IMR-90 (cell line): ENCODE measurements around the gene ECE2. TPM values are rescaled to one million over a fixed set of nuclear protein-coding genes. Genes with fewer than 3 reads are reported as not detected.

ENCODE experiments used
- ATAC-seq: fragments of 200-7000 bp; cut with Tn5 transposase; 2 replicates; pipeline ENCODE4 v1.9.1; 2020; ENCODE audit warnings: low read depth, mild to moderate bottlenecking, moderate library complexity
- BruUV-seq: library from RNA; stranded (reverse); fragments of 400-500 nt; replicated peaks from 2 replicates; lab custom pipeline; 2021; lab: Mats Ljungman, UMichigan
- CTCF ChIA-PET: fragments of 300-600 bp; formaldehyde crosslinking; extraction: SDS; loops from one replicate; lab custom pipeline; 2021; ENCODE audit warnings: antibody characterized with exemption; lab: Yijun Ruan, JAX
- POLR2A ChIA-PET: fragments of 300-600 bp; sonication (Branson Sonifier 250); formaldehyde crosslinking; loops from one replicate; lab custom pipeline; 2022; ENCODE audit warnings: antibody characterized with exemption; ENCODE audit not compliant: unreplicated experiment; lab: Charles Lee
- DNase-seq: peaks from one replicate; pipeline ENCODE4 v3.0.0; 2013
- H2AFZ ChIP-seq: replicated peaks from 2 replicates; pipeline ENCODE3; 2013; ENCODE audit warnings: low read length, mild to moderate bottlenecking; ENCODE audit not compliant: poor library complexity
- H2AK5ac ChIP-seq: 2 replicates; pipeline ENCODE4 v1.6.1; 2013; ENCODE audit warnings: low read depth, low read length, inconsistent platforms
- H2AK9ac ChIP-seq: replicated peaks from 2 replicates; pipeline ENCODE3; 2013; ENCODE audit warnings: mild to moderate bottlenecking, low read depth, low read length, moderate library complexity; ENCODE audit not compliant: poor library complexity
- H2BK120ac ChIP-seq: 2 replicates; pipeline ENCODE4 v1.6.1; 2013; ENCODE audit warnings: low read depth, low read length, inconsistent platforms
- H2BK15ac ChIP-seq: 3 replicates; pipeline ENCODE4 v1.6.1; 2013; ENCODE audit warnings: low read depth, low read length, inconsistent platforms
- H2BK20ac ChIP-seq: 2 replicates; pipeline ENCODE4 v1.6.1; 2013; ENCODE audit warnings: low read depth, mild to moderate bottlenecking, inconsistent platforms, low read length, moderate library complexity
- H2BK5ac ChIP-seq: 2 replicates; pipeline ENCODE4 v1.6.1; 2013; ENCODE audit warnings: mild to moderate bottlenecking, low read depth, low read length, inconsistent platforms; ENCODE audit not compliant: poor library complexity, severe bottlenecking
- H3K14ac ChIP-seq: replicated peaks from 2 replicates; pipeline ENCODE4 v1.6.1; 2013; ENCODE audit warnings: low read depth, low read length, inconsistent platforms
- H3K18ac ChIP-seq: 2 replicates; pipeline ENCODE4 v1.6.1; 2013; ENCODE audit warnings: low read depth, low read length, control low read depth
- H3K23ac ChIP-seq: 2 replicates; pipeline ENCODE4 v1.6.1; 2013; ENCODE audit warnings: low read depth, low read length, inconsistent platforms
- H3K27ac ChIP-seq: 2 replicates; pipeline ENCODE4 v1.5.1; 2013; ENCODE audit warnings: mild to moderate bottlenecking, control low read depth, low read length; ENCODE audit not compliant: insufficient read depth
- H3K27me3 ChIP-seq: 2 replicates; pipeline ENCODE4 v1.6.1; 2013; ENCODE audit warnings: low read length; ENCODE audit not compliant: control insufficient read depth, insufficient read depth
- H3K36me3 ChIP-seq: 2 replicates; pipeline ENCODE4 v1.6.1; 2013; ENCODE audit warnings: low read length, mixed read lengths; ENCODE audit not compliant: control insufficient read depth, insufficient read depth
- H3K4ac ChIP-seq: 2 replicates; pipeline ENCODE4 v1.6.1; 2013; ENCODE audit warnings: low read depth, low read length, inconsistent platforms
- H3K4me1 ChIP-seq: 2 replicates; pipeline ENCODE4 v1.6.1; 2013; ENCODE audit warnings: low read length, mixed read lengths; ENCODE audit not compliant: control insufficient read depth, insufficient read depth
- H3K4me2 ChIP-seq: 2 replicates; pipeline ENCODE4 v1.6.1; 2013; ENCODE audit warnings: low read depth, mild to moderate bottlenecking, control low read depth, low read length, moderate library complexity
- H3K4me3 ChIP-seq: 2 replicates; pipeline ENCODE4 v1.5.1; 2013; ENCODE audit warnings: low read depth, mild to moderate bottlenecking, control low read depth, low read length, moderate library complexity; ENCODE audit not compliant: insufficient read depth
- H3K56ac ChIP-seq: 2 replicates; pipeline ENCODE4 v1.6.1; 2013; ENCODE audit warnings: low read length, inconsistent platforms; ENCODE audit not compliant: insufficient read depth; ENCODE audit errors: extremely low read depth
- H3K79me1 ChIP-seq, 2 experiments: 2 replicates each; pipeline ENCODE4 v1.6.1; 2013; ENCODE audit warnings: low read length in 2 of 2, inconsistent platforms in 1 of 2, low read depth in 1 of 2
- H3K9ac ChIP-seq: 2 replicates; pipeline ENCODE4 v1.6.1; 2013; ENCODE audit warnings: low read depth, low read length, control low read depth
- H3K9me1 ChIP-seq: 2 replicates; pipeline ENCODE4 v1.6.1; 2013; ENCODE audit warnings: low read length, inconsistent platforms; ENCODE audit not compliant: insufficient read depth
- H3K9me3 ChIP-seq: 2 replicates; pipeline ENCODE4 v1.6.1; 2013; ENCODE audit warnings: low read length; ENCODE audit not compliant: control insufficient read depth, insufficient read depth
- H4K20me1 ChIP-seq: 2 replicates; pipeline ENCODE4 v1.6.1; 2013; ENCODE audit warnings: low read length, inconsistent platforms; ENCODE audit not compliant: insufficient read depth
- H4K5ac ChIP-seq: 2 replicates; pipeline ENCODE4 v1.6.1; 2013; ENCODE audit warnings: mild to moderate bottlenecking, low read depth, low read length, control low read depth
- H4K8ac ChIP-seq, 2 experiments: 2 replicates each; pipeline ENCODE4 v1.6.1; 2013; ENCODE audit warnings: low read depth in 2 of 2, low read length in 2 of 2, control low read depth in 1 of 2, inconsistent platforms in 1 of 2
- H4K91ac ChIP-seq: 2 replicates; pipeline ENCODE4 v1.6.1; 2013; ENCODE audit warnings: low read depth, low read length, inconsistent platforms; ENCODE audit not compliant: insufficient read depth
- BHLHE40 ChIP-seq: fragments of 150-350 bp; IDR thresholded peaks from 2 replicates; pipeline ENCODE4 v1.6.1; 2016; ENCODE audit warnings: mild to moderate bottlenecking, low read depth, low read length
- CEBPB ChIP-seq: IDR thresholded peaks from 2 replicates; pipeline ENCODE4 v1.6.1; 2012; ENCODE audit warnings: low read depth, low read length, improper control_type of control experiment
- CHD1 ChIP-seq: IDR thresholded peaks from 2 replicates; pipeline ENCODE4 v1.6.1; 2012; ENCODE audit warnings: low read depth, low read length, improper control_type of control experiment
- ELK1 ChIP-seq: fragments of 150-350 bp; IDR thresholded peaks from 2 replicates; pipeline ENCODE4 v1.6.1; 2016; ENCODE audit warnings: low read depth, mild to moderate bottlenecking, low read length, moderate library complexity, borderline replicate concordance
- FOS ChIP-seq: fragments of 150-350 bp; IDR thresholded peaks from 2 replicates; pipeline ENCODE4 v1.6.1; 2016; ENCODE audit warnings: low read depth, low read length
- MAFK ChIP-seq: IDR thresholded peaks from 2 replicates; pipeline ENCODE4 v1.6.1; 2012; ENCODE audit warnings: low read depth, low read length, improper control_type of control experiment
- MAZ ChIP-seq: IDR thresholded peaks from 2 replicates; pipeline ENCODE4 v1.6.1; 2012; ENCODE audit warnings: low read depth, mild to moderate bottlenecking, low read length, improper control_type of control experiment, moderate library complexity, borderline replicate concordance
- MXI1 ChIP-seq: IDR thresholded peaks from 2 replicates; pipeline ENCODE4 v1.6.1; 2012; ENCODE audit warnings: low read depth, mild to moderate bottlenecking, low read length, moderate library complexity, borderline replicate concordance
- NFE2L2 ChIP-seq: fragments of 150-350 bp; IDR thresholded peaks from 2 replicates; pipeline ENCODE4 v1.6.1; 2016; ENCODE audit warnings: low read depth, mild to moderate bottlenecking, low read length
- POLR2A ChIP-seq: IDR thresholded peaks from 2 replicates; pipeline ENCODE4 v1.6.1; 2012; ENCODE audit warnings: mild to moderate bottlenecking, low read depth, low read length
- RAD21 ChIP-seq: IDR thresholded peaks from 2 replicates; pipeline ENCODE4 v1.6.1; 2012; ENCODE audit warnings: low read length, improper control_type of control experiment
- RCOR1 ChIP-seq: IDR thresholded peaks from 2 replicates; pipeline ENCODE4 v1.6.1; 2012; ENCODE audit warnings: mild to moderate bottlenecking, low read length, improper control_type of control experiment; ENCODE audit not compliant: insufficient replicate concordance
- RFX5 ChIP-seq: IDR thresholded peaks from 2 replicates; pipeline ENCODE4 v1.8.0; 2012; ENCODE audit warnings: low read depth, mild to moderate bottlenecking, low read length, moderate library complexity
- SMC3 ChIP-seq: fragments of 150-350 bp; IDR thresholded peaks from 2 replicates; pipeline ENCODE4 v1.6.1; 2016; ENCODE audit warnings: low read depth, mild to moderate bottlenecking, antibody characterized with exemption, low read length, moderate library complexity
- WGBS, 2 experiments: methylation state at CpG; one replicate each; pipeline versions ENCODE4 v1.1.5 to v1.1.7; 2013; ENCODE audit warnings: missing lambda C conversion rate in 2 of 2; ENCODE audit not compliant: insufficient read length in 1 of 2; ENCODE audit errors: extremely low coverage in 2 of 2; 5-methylcytosine and 5-hydroxymethylcytosine counted together
- dilution Hi-C: fragments of 300-500 bp; cut with HindIII; formaldehyde crosslinking; loops from one replicate; pipeline ENCODE4 v1.14.3; 2018; ENCODE audit warnings: low sequenced_read_pairs; ENCODE audit not compliant: unreplicated experiment
- in situ Hi-C: fragments of 300-500 bp; cut with MboI; formaldehyde crosslinking; loops from 3 replicates; pipeline ENCODE4 v1.14.3; 2019; ENCODE audit warnings: low sequenced_read_pairs, inconsistent platforms, mixed read lengths
- intact Hi-C: fragments of 100-400 bp; cut with micrococcal nuclease; formaldehyde crosslinking; loops from 2 replicates; pipeline ENCODE4 v1.10.0; 2022
- polyA plus RNA-seq, 3 experiments: library from polyadenylated mRNA; depleted of rRNA; stranded (reverse); fragments of >200 nt; gene quantifications; 2 replicates each; pipeline ENCODE4 v1.2.3, GENCODE V29; 2012; ENCODE audit warnings: low replicate concordance in 1 of 3
- total RNA-seq: library from RNA; depleted of rRNA; stranded (reverse); fragments of >200 nt; gene quantifications from 2 replicates; pipeline ENCODE4 v1.2.3, GENCODE V29; 2012
- TF ChIP-seq, protein P1 (sequence below): fragments of 150-350 bp; IDR thresholded peaks from 2 replicates; pipeline ENCODE4 v1.6.1; 2017; ENCODE audit warnings: mild to moderate bottlenecking, antibody characterized with exemption, low read length, low read depth
- TF ChIP-seq, protein P2 (sequence below): conservative IDR thresholded peaks from 2 replicates; pipeline ENCODE4 v1.5.1; 2012; ENCODE audit warnings: mild to moderate bottlenecking, low read depth, low read length, improper control_type of control experiment

The ECE2 gene
- total and polyA plus RNA-seq, 2 of the 4 experiments (the other 2 are of a cell fraction): not detected

DNA sequence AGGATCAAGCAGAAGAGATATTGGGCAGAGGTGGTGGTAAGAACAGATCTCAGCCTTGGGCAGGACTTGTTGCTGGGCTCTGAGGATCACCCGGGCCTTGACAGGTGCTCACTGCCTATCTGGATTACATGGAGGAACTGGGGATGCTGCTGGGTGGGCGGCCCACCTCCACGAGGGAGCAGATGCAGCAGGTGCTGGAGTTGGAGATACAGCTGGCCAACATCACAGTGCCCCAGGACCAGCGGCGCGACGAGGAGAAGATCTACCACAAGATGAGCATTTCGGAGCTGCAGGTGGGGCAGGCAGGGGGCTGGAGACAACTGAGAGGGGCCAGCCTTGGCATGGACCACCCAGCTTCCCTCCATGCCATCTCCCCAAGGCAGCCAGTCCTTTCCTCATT lies 7.9 kb downstream of the ECE2 start:
- Histone ChIP-seq H3K9me1 (no peaks in the 10 kb centered on the region), H4K20me1 (no peaks in the 10 kb centered on the region), H3K4me1 (no peaks in the 10 kb centered on the region), H3K4me2 (no peak overlapping the region), H2AFZ (no peak overlapping the region), H3K18ac (no peak overlapping the region), H3K4ac (no peak overlapping the region), H2BK120ac (no peak overlapping the region), H2BK20ac (no peak overlapping the region), H4K5ac (no peak overlapping the region), H3K79me1 (no peaks in the 10 kb centered on the region), H4K8ac (no peak overlapping the region), H3K9me3 (peaks cover 3% of the 10 kb centered on the region), H3K9ac (no peak overlapping the region), H3K23ac (no peak overlapping the region), H3K27me3 (peaks cover 42% of the 10 kb centered on the region), H3K36me3 (no peaks in the 10 kb centered on the region), H2BK5ac (no peak overlapping the region), H4K91ac (no peak overlapping the region), H2AK9ac (no peak overlapping the region), H3K4me3 (no peak overlapping the region), H2BK15ac (no peak overlapping the region), H3K56ac (no peak overlapping the region), H3K27ac (no peak overlapping the region), H3K14ac (no peak overlapping the region), H2AK5ac (no peak overlapping the region)
- intact Hi-C loops: loop anchor here (1.0 kb wide), 1 partner anchor 388 kb away; no protein-coding TSS in a partner anchor
- dilution Hi-C loops: no loop called here
- ChIA-PET POLR2A (interaction anchor here (0.5 kb wide), 1 partner anchor 256 kb away, joined by 11 read pairs; no protein-coding TSS in a partner anchor), CTCF (no interaction called here)
- in situ Hi-C loops: loop anchor here (10.0 kb wide), 1 partner anchor 389 kb away; no protein-coding TSS in a partner anchor
- no TSS peak for BruUV-seq
- no peak for DNase-seq
- ATAC-seq: no peak
- TF ChIP-seq BHLHE40: no peak
- no peak for TF ChIP-seq CHD1
- TF ChIP-seq RAD21: no peak
- no peak for TF ChIP-seq POLR2A
- no peak for TF ChIP-seq SMC3
- TF ChIP-seq RCOR1: no peak
- no peak for TF ChIP-seq FOS
- TF ChIP-seq, protein P1, sequence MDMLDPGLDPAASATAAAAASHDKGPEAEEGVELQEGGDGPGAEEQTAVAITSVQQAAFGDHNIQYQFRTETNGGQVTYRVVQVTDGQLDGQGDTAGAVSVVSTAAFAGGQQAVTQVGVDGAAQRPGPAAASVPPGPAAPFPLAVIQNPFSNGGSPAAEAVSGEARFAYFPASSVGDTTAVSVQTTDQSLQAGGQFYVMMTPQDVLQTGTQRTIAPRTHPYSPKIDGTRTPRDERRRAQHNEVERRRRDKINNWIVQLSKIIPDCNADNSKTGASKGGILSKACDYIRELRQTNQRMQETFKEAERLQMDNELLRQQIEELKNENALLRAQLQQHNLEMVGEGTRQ: no peak
- TF ChIP-seq MAZ: no peak
- TF ChIP-seq MAFK: no peak
- TF ChIP-seq CEBPB: no peak
- TF ChIP-seq RFX5: no peak
- no peak for TF ChIP-seq NFE2L2
- TF ChIP-seq MXI1: no peak
- TF ChIP-seq, protein P2, sequence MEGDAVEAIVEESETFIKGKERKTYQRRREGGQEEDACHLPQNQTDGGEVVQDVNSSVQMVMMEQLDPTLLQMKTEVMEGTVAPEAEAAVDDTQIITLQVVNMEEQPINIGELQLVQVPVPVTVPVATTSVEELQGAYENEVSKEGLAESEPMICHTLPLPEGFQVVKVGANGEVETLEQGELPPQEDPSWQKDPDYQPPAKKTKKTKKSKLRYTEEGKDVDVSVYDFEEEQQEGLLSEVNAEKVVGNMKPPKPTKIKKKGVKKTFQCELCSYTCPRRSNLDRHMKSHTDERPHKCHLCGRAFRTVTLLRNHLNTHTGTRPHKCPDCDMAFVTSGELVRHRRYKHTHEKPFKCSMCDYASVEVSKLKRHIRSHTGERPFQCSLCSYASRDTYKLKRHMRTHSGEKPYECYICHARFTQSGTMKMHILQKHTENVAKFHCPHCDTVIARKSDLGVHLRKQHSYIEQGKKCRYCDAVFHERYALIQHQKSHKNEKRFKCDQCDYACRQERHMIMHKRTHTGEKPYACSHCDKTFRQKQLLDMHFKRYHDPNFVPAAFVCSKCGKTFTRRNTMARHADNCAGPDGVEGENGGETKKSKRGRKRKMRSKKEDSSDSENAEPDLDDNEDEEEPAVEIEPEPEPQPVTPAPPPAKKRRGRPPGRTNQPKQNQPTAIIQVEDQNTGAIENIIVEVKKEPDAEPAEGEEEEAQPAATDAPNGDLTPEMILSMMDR: no peak
- no peak for TF ChIP-seq ELK1
- 76% methylated on average over 5 of the region's 8 CpGs; no CpG with 5 or more reads in 1 of the 2 experiments for WGBS, 2 experiments
